HepG2 (cell line): ENCODE data around the gene SAE1.

Source experiments
- AGO1 ChIP-seq: fragments of 200-400 bp; formaldehyde crosslinking; IDR thresholded peaks from 2 replicates; pipeline ENCODE4 v1.6.1; 2017; ENCODE audit warnings: mild to moderate bottlenecking, low read depth, low read length, moderate library complexity; ENCODE audit not compliant: poor library complexity, severe bottlenecking
- HDAC2 ChIP-seq: sonication (generic); formaldehyde crosslinking; IDR thresholded peaks from 2 replicates; pipeline ENCODE4 v1.4.0; 2020; ENCODE audit warnings: missing genetic modification reagents
- JUNB ChIP-seq: sonication (generic); formaldehyde crosslinking; IDR thresholded peaks from 2 replicates; pipeline ENCODE4 v1.8.0; 2022; ENCODE audit warnings: missing genetic modification reagents, mild to moderate bottlenecking, borderline replicate concordance
- NR2F6 ChIP-seq, 2 experiments: IDR thresholded peaks; 2 replicates each; pipeline ENCODE4 v1.6.1; 2016; ENCODE audit warnings: antibody characterized with exemption in 1 of 2, mild to moderate bottlenecking in 1 of 2
- POLR2A ChIP-seq, 2 experiments: IDR thresholded peaks; 2 replicates each; pipeline ENCODE4 v1.6.1; 2011; ENCODE audit warnings: low read depth in 2 of 2, low read length in 2 of 2, mild to moderate bottlenecking in 1 of 2, moderate library complexity in 1 of 2; ENCODE audit not compliant: insufficient read depth in 1 of 2
- PRPF4 ChIP-seq: fragments of 200-400 bp; formaldehyde crosslinking; IDR thresholded peaks from 2 replicates; pipeline ENCODE4 v1.6.1; 2016; ENCODE audit warnings: low read length, low read depth; ENCODE audit not compliant: poor library complexity, severe bottlenecking

GRCh38 chr19:47110521-47111005 lies 20.1 kb upstream of the SAE1 start:
- TF ChIP-seq HDAC2 (CRISPR knock-in tag) (no peak), AGO1 (no peak), NR2F6 (IDR thresholded peaks at IDR 0.05) (no peak), NR2F6 (CRISPR knock-in tag; IDR thresholded peaks at IDR 0.05) (no peak), PRPF4 (no peak), POLR2A (IDR thresholded peaks at IDR 0.05; ENCODE audit: insufficient read depth in 1 of 2, low read depth in 2 of 2, low read length in 2 of 2) (no peak; a peak in 1 of 4 replicates), JUNB (no peak)
